ENCODE results near the gene DELE1.
"Not testable (repeated sequence)": the region's sequence is repeated elsewhere in the genome, so short reads cannot be mapped to it uniquely, and the experiment has no call there.

DELE1 gene

GRCh38 chr5:141879941-141880738, 43.5 kb upstream of the DELE1 start:
- Histone ChIP-seq H3K4me3 (no peak overlapping the region), H3K27me3 (ENCODE audit: low read depth) (peaks cover 29% of the 10 kb centered on the region), H3K4me1 (peaks cover 10% of the 10 kb centered on the region), H3K36me3 (replicated peaks) (no peaks in the 10 kb centered on the region), H3K9me3 (no peaks in the 10 kb centered on the region)
- DNase-seq (ENCODE audit: low spot score in 2 of 2) = no peak
- in situ Hi-C loops (cut with MboI; ENCODE audit: low sequenced_read_pairs) = loop anchor here (5.0 kb wide), 1 partner anchor 178 kb away; no protein-coding TSS in a partner anchor

- Histone ChIP-seq H3K9me3 (no peaks in the 10 kb centered on the region), H3K36me3 (replicated peaks) (no peaks in the 10 kb centered on the region), H3K4me3 (no peak overlapping the region), H3K4me1 (peaks cover 10% of the 10 kb centered on the region), H3K27me3 (ENCODE audit: low read depth) (peaks cover 33% of the 10 kb centered on the region)
- in situ Hi-C loops (cut with MboI; ENCODE audit: low sequenced_read_pairs) = no loop called here
- no peak for DNase-seq (ENCODE audit: low spot score in 2 of 2)
Observed at GRCh38 chr5:141880961-141881801, 42.5 kb upstream of the DELE1 start.

- H3K36me3 ChIP-seq (replicated peaks) = no peaks in the 10 kb centered on the region
- H3K9me3 ChIP-seq = no peaks in the 10 kb centered on the region
- DNase-seq (ENCODE audit: low spot score in 2 of 2) = no peak
- H3K27me3 ChIP-seq (ENCODE audit: low read depth) = peaks cover 33% of the 10 kb centered on the region
- in situ Hi-C loops (cut with MboI; ENCODE audit: low sequenced_read_pairs) = no loop called here
- peaks cover 10% of the 10 kb centered on the region for H3K4me1 ChIP-seq
- no peak overlapping the region for H3K4me3 ChIP-seq
Observed at GRCh38 chr5:141881886-141882285, 41.8 kb upstream of the DELE1 start.

GRCh38 chr5:141882594-141883183, 41.0 kb upstream of the DELE1 start:
- Histone ChIP-seq H3K36me3 (replicated peaks) (no peaks in the 10 kb centered on the region), H3K4me3 (no peak overlapping the region), H3K27me3 (ENCODE audit: low read depth) (peaks cover 33% of the 10 kb centered on the region), H3K4me1 (peaks cover 10% of the 10 kb centered on the region), H3K9me3 (no peaks in the 10 kb centered on the region)
- peak in 1 of 2 experiments; percentile 46 for DNase-seq (ENCODE audit: low spot score in 2 of 2)
- in situ Hi-C loops (cut with MboI; ENCODE audit: low sequenced_read_pairs) = no loop called here

GRCh38 chr5:141883184-141883891, 40.3 kb upstream of the DELE1 start:
- Histone ChIP-seq H3K36me3 (replicated peaks) (no peaks in the 10 kb centered on the region), H3K27me3 (ENCODE audit: low read depth) (peaks cover 33% of the 10 kb centered on the region), H3K4me1 (peaks cover 10% of the 10 kb centered on the region), H3K4me3 (no peak overlapping the region), H3K9me3 (no peaks in the 10 kb centered on the region)
- in situ Hi-C loops (cut with MboI; ENCODE audit: low sequenced_read_pairs) = no loop called here
- peak in 1 of 2 experiments; percentile 61 for DNase-seq (ENCODE audit: low spot score in 2 of 2)

GRCh38 chr5:141883892-141884318, 39.8 kb upstream of the DELE1 start:
- Histone ChIP-seq H3K27me3 (ENCODE audit: low read depth) (peaks cover 33% of the 10 kb centered on the region), H3K4me3 (no peak overlapping the region), H3K4me1 (peaks cover 8% of the 10 kb centered on the region), H3K36me3 (replicated peaks) (no peaks in the 10 kb centered on the region), H3K9me3 (no peaks in the 10 kb centered on the region)
- in situ Hi-C loops (cut with MboI; ENCODE audit: low sequenced_read_pairs) = no loop called here
- DNase-seq (ENCODE audit: low spot score in 2 of 2) = no peak

- DNase-seq (ENCODE audit: low spot score in 2 of 2) = no peak
- Histone ChIP-seq H3K9me3 (no peaks in the 10 kb centered on the region), H3K4me3 (no peak overlapping the region), H3K27me3 (ENCODE audit: low read depth) (peaks cover 21% of the 10 kb centered on the region), H3K4me1 (no peaks in the 10 kb centered on the region), H3K36me3 (replicated peaks) (no peaks in the 10 kb centered on the region)
- in situ Hi-C loops (cut with MboI; ENCODE audit: low sequenced_read_pairs) = no loop called here
Observed at GRCh38 chr5:141889282-141889871, 34.3 kb upstream of the DELE1 start.

GRCh38 chr5:141890429-141890828, 33.2 kb upstream of the DELE1 start:
- H3K9me3 ChIP-seq; in situ Hi-C loops (cut with MboI; ENCODE audit: low sequenced_read_pairs); H3K4me1 ChIP-seq; H3K4me3 ChIP-seq; DNase-seq (ENCODE audit: low spot score in 2 of 2); H3K36me3 ChIP-seq (replicated peaks): not testable (repeated sequence)
- H3K27me3 ChIP-seq (ENCODE audit: low read depth) = peaks cover 17% of the 10 kb centered on the region

GRCh38 chr5:141897425-141897824, 26.2 kb upstream of the DELE1 start:
- DNase-seq (ENCODE audit: low spot score in 2 of 2) = no peak
- in situ Hi-C loops (cut with MboI; ENCODE audit: low sequenced_read_pairs) = no loop called here
- H3K9me3 ChIP-seq = no peaks in the 10 kb centered on the region
- no peaks in the 10 kb centered on the region for H3K4me1 ChIP-seq
- H3K36me3 ChIP-seq (replicated peaks) = no peaks in the 10 kb centered on the region
- H3K27me3 ChIP-seq (ENCODE audit: low read depth) = peaks cover 12% of the 10 kb centered on the region; the same call in 1 of the 2 replicates
- no peak overlapping the region for H3K4me3 ChIP-seq

- Histone ChIP-seq H3K9me3 (no peaks in the 10 kb centered on the region), H3K27me3 (ENCODE audit: low read depth) (peaks cover 9% of the 10 kb centered on the region; the same call in 1 of the 2 replicates), H3K4me1 (no peaks in the 10 kb centered on the region), H3K4me3 (no peak overlapping the region), H3K36me3 (replicated peaks) (no peaks in the 10 kb centered on the region)
- DNase-seq (ENCODE audit: low spot score in 2 of 2) = no peak
- in situ Hi-C loops (cut with MboI; ENCODE audit: low sequenced_read_pairs) = no loop called here
Observed at GRCh38 chr5:141898448-141899049, 25.1 kb upstream of the DELE1 start.

GRCh38 chr5:141902015-141902814, 21.5 kb upstream of the DELE1 start:
- H3K9me3 ChIP-seq = no peaks in the 10 kb centered on the region
- peaks cover 10% of the 10 kb centered on the region for H3K27me3 ChIP-seq (ENCODE audit: low read depth)
- no peaks in the 10 kb centered on the region for H3K4me1 ChIP-seq
- H3K4me3 ChIP-seq = no peak overlapping the region
- H3K36me3 ChIP-seq (replicated peaks) = no peaks in the 10 kb centered on the region
- DNase-seq (ENCODE audit: low spot score in 2 of 2) = no peak
- in situ Hi-C loops (cut with MboI; ENCODE audit: low sequenced_read_pairs) = no loop called here

- no peaks in the 10 kb centered on the region for H3K36me3 ChIP-seq (replicated peaks)
- no peak for DNase-seq (ENCODE audit: low spot score in 2 of 2)
- peaks cover 10% of the 10 kb centered on the region for H3K27me3 ChIP-seq (ENCODE audit: low read depth)
- in situ Hi-C loops (cut with MboI; ENCODE audit: low sequenced_read_pairs) = no loop called here
- no peak overlapping the region for H3K4me3 ChIP-seq
- no peaks in the 10 kb centered on the region for H3K4me1 ChIP-seq
- no peaks in the 10 kb centered on the region for H3K9me3 ChIP-seq
Observed at GRCh38 chr5:141903261-141903660, 20.4 kb upstream of the DELE1 start.
